GM13976 (cell line): Measurements from ENCODE around the gene WNK2.

Source experiments
- DNase-seq: peaks from one replicate; pipeline ENCODE4 v3.0.0; 2012; ENCODE audit warnings: low spot score
- CTCF ChIP-seq: IDR thresholded peaks from 2 replicates; pipeline ENCODE4 v1.5.1; 2012; ENCODE audit warnings: borderline replicate concordance, mild to moderate bottlenecking; ENCODE audit not compliant: insufficient read depth; ENCODE audit errors: extremely low read depth, missing control alignments, control extremely low read depth
- in situ Hi-C: fragments of 300-500 bp; cut with MboI; formaldehyde crosslinking; loops from one replicate; pipeline ENCODE4 v1.12.0; 2022; ENCODE audit warnings: low sequenced_read_pairs, mixed read lengths, inconsistent platforms; ENCODE audit not compliant: unreplicated experiment

The WNK2 gene

GRCh38 chr9:93170571-93170970 lies 13.4 kb upstream of the WNK2 start:
- in situ Hi-C loops = loop anchor here (25.0 kb wide), 1 partner anchor 392 kb away; no protein-coding TSS in a partner anchor
- no peak for DNase-seq
- no peak for TF ChIP-seq CTCF

GRCh38 chr9:93171261-93171990 lies 12.5 kb upstream of the WNK2 start:
- no peak for TF ChIP-seq CTCF
- DNase-seq = no peak
- in situ Hi-C loops = loop anchor here (25.0 kb wide), 1 partner anchor 391 kb away; no protein-coding TSS in a partner anchor

- TF ChIP-seq CTCF = no peak
- DNase-seq = no peak
- in situ Hi-C loops = loop anchor here (25.0 kb wide), 1 partner anchor 389 kb away; no protein-coding TSS in a partner anchor
Measured at GRCh38 chr9:93172666-93173364, 11.1 kb upstream of the WNK2 start.

- no peak for DNase-seq
- no peak for TF ChIP-seq CTCF
- in situ Hi-C loops = loop anchor here (25.0 kb wide), 1 partner anchor 389 kb away; no protein-coding TSS in a partner anchor
Measured at GRCh38 chr9:93173365-93174051, 10.4 kb upstream of the WNK2 start.

- in situ Hi-C loops = loop anchor here (25.0 kb wide), 1 partner anchor 387 kb away; no protein-coding TSS in a partner anchor
- TF ChIP-seq CTCF = no peak
- DNase-seq = no peak
Measured at GRCh38 chr9:93174976-93175375, 9.0 kb upstream of the WNK2 start.

- no peak for TF ChIP-seq CTCF
- DNase-seq = no peak
- in situ Hi-C loops = no loop called here
Measured at GRCh38 chr9:93177676-93178075, 6.3 kb upstream of the WNK2 start.
